ENCODE data around the gene RABGAP1L. TPM values are rescaled to one million over a fixed set of nuclear protein-coding genes. Genes with fewer than 3 reads are reported as not detected.

The RABGAP1L gene
- total and polyA plus RNA-seq, 2 of the 4 experiments (the other 2 are of a cell fraction): 7.9 to 26.7 TPM

GRCh38 chr1:174764191-174764590 is 604.9 kb downstream of the RABGAP1L start:
- ChIA-PET CTCF (no interaction called here), POLR2A (ENCODE audit: unreplicated experiment) (no interaction called here)
- Histone ChIP-seq H4K91ac (ENCODE audit: insufficient read depth, low read depth, low read length) (no peak overlapping the region), H3K9ac (ENCODE audit: low read depth, low read length) (no peak overlapping the region), H3K79me1 (ENCODE audit: low read depth in 1 of 2, low read length in 2 of 2) (no peaks in the 10 kb centered on the region), H3K4me3 (ENCODE audit: insufficient read depth, low read depth, low read length) (no peak overlapping the region), H3K9me1 (ENCODE audit: insufficient read depth, low read length) (no peaks in the 10 kb centered on the region), H3K23ac (ENCODE audit: low read depth, low read length) (no peak overlapping the region), H2BK120ac (ENCODE audit: low read depth, low read length) (no peak overlapping the region), H3K36me3 (ENCODE audit: control insufficient read depth, insufficient read depth, low read length) (no peaks in the 10 kb centered on the region), H2AFZ (replicated peaks; ENCODE audit: low read length, poor library complexity) (no peak overlapping the region), H3K56ac (ENCODE audit: extremely low read depth, insufficient read depth, low read length) (no peak overlapping the region), H2BK5ac (ENCODE audit: low read depth, low read length, poor library complexity, severe bottlenecking) (no peak overlapping the region), H2AK9ac (replicated peaks; ENCODE audit: low read depth, low read length, poor library complexity) (no peak overlapping the region), H3K9me3 (ENCODE audit: control insufficient read depth, insufficient read depth, low read length) (no peaks in the 10 kb centered on the region), H4K20me1 (ENCODE audit: insufficient read depth, low read length) (no peaks in the 10 kb centered on the region), H4K5ac (ENCODE audit: low read depth, low read length) (no peak overlapping the region), H4K8ac (ENCODE audit: low read depth in 2 of 2, low read length in 2 of 2) (no peak overlapping the region), H2AK5ac (ENCODE audit: low read depth, low read length) (no peak overlapping the region), H3K27me3 (ENCODE audit: control insufficient read depth, insufficient read depth, low read length) (no peaks in the 10 kb centered on the region), H3K4ac (ENCODE audit: low read depth, low read length) (no peak overlapping the region), H3K14ac (replicated peaks; ENCODE audit: low read depth, low read length) (no peak overlapping the region), H3K4me1 (ENCODE audit: control insufficient read depth, insufficient read depth, low read length) (no peaks in the 10 kb centered on the region), H3K18ac (ENCODE audit: low read depth, low read length) (no peak overlapping the region), H2BK20ac (ENCODE audit: low read depth, low read length) (no peak overlapping the region), H3K27ac (ENCODE audit: insufficient read depth, low read length) (no peak overlapping the region), H2BK15ac (ENCODE audit: low read depth, low read length) (no peak overlapping the region), H3K4me2 (ENCODE audit: low read depth, low read length) (no peak overlapping the region)
- in situ Hi-C loops (cut with MboI; ENCODE audit: low sequenced_read_pairs): no loop called here
- ATAC-seq (ENCODE audit: low read depth) (no peak), DNase-seq (no peak)
- no CpG with 5 or more reads among the region's 2 CpGs for WGBS, 2 experiments (ENCODE audit: extremely low coverage in 2 of 2, insufficient read length in 1 of 2)
- TF ChIP-seq CEBPB (IDR thresholded peaks at IDR 0.05; ENCODE audit: low read depth, low read length): no peak
- no peak for TF ChIP-seq RCOR1 (IDR thresholded peaks at IDR 0.05; ENCODE audit: insufficient replicate concordance, low read length)
- no peak for TF ChIP-seq FOS (IDR thresholded peaks at IDR 0.05; ENCODE audit: low read depth, low read length)
- TF ChIP-seq CHD1 (IDR thresholded peaks at IDR 0.05; ENCODE audit: low read depth, low read length): no peak
- TF ChIP-seq ELK1 (IDR thresholded peaks at IDR 0.05; ENCODE audit: borderline replicate concordance, low read depth, low read length): no peak
- TF ChIP-seq BHLHE40 (IDR thresholded peaks at IDR 0.05; ENCODE audit: low read depth, low read length): no peak
- no peak for TF ChIP-seq MAFK (IDR thresholded peaks at IDR 0.05; ENCODE audit: low read depth, low read length)
- TF ChIP-seq USF2 (IDR thresholded peaks at IDR 0.05; ENCODE audit: low read depth, low read length): no peak
- no peak for TF ChIP-seq MXI1 (IDR thresholded peaks at IDR 0.05; ENCODE audit: borderline replicate concordance, low read depth, low read length)
- TF ChIP-seq CTCF (conservative IDR thresholded peaks at IDR 0.05; ENCODE audit: low read depth, low read length): no peak
- no peak for TF ChIP-seq POLR2A (IDR thresholded peaks at IDR 0.05; ENCODE audit: low read depth, low read length)
- TF ChIP-seq MAZ (IDR thresholded peaks at IDR 0.05; ENCODE audit: borderline replicate concordance, low read depth, low read length): no peak
- no peak for TF ChIP-seq SMC3 (IDR thresholded peaks at IDR 0.05; ENCODE audit: low read depth, low read length)
- TF ChIP-seq RAD21 (IDR thresholded peaks at IDR 0.05; ENCODE audit: low read length): no peak
- no peak for TF ChIP-seq RFX5 (IDR thresholded peaks at IDR 0.05; ENCODE audit: low read depth, low read length)
- no peak for TF ChIP-seq NFE2L2 (IDR thresholded peaks at IDR 0.05; ENCODE audit: low read depth, low read length)
- dilution Hi-C loops (cut with HindIII; ENCODE audit: low sequenced_read_pairs, unreplicated experiment): no loop called here
- intact Hi-C loops (cut with micrococcal nuclease): no loop called here
- BruUV-seq (replicated peaks): no TSS peak
